ENCODE results near the gene COMP.

COMP gene

GRCh38 chr19:18768997-18769891, 21.9 kb downstream of the COMP start:
- peak; percentile 65 for DNase-seq

- no peak for DNase-seq
Observed at GRCh38 chr19:18768046-18768771, 22.9 kb downstream of the COMP start.

GRCh38 chr19:18765224-18765623, 25.9 kb downstream of the COMP start:
- peak; percentile 91 for DNase-seq

- no peak for DNase-seq
Observed at GRCh38 chr19:18764591-18765051, 26.5 kb downstream of the COMP start.

- DNase-seq = peak; percentile 48
Observed at GRCh38 chr19:18763674-18764590, 27.2 kb downstream of the COMP start.

- DNase-seq = peak; percentile 97
Observed at GRCh38 chr19:18762125-18763023, 28.7 kb downstream of the COMP start.

- DNase-seq = peak; percentile 47
Observed at GRCh38 chr19:18761531-18762110, 29.5 kb downstream of the COMP start.

DNA sequence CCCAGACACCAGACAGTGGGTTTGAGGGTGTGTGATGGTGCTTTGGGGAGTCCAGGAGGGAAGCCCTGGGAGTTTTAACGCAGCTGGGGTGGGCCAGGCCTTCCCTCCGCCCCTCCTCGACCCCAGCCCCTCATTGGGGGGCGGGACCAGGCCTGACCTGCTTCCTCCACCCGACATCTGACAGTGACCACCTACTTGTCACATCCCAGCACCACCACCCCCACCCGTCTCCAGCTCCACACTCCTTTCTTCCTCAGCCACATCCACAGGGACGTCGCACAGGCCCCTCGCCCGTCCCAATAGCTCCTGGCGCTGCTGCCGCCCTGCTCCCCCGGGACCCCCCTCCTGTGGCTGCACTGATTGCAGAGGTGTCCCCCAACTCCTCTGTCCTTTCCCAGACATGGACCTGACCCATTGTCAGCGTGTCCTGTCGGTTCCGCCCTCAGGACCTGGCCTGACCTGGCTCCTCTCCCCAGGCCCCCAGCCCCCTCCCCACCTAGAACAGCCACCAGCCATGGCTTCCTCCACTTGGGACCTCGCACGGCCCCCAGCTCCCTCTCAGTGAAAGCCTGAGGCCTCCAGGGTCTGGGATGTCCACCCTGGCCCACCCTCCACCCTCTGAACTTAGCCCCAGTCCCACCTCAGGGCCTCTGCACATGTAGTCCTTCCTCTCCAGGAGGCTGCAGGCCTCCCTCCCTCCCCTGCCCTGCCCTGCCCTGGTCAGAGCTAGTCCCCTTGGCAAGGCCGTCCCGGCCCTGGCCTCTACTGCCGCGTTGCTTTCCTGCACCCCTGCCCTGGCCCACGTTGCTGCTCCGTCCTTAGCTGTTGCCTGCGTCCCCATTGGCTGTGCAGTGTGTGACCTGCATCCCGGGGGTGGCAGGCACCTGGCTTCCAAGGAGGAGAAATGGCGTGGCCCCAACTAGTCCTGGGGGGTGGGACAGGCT, 30.4 kb downstream of the COMP start:
- DNase-seq = no peak

DNA sequence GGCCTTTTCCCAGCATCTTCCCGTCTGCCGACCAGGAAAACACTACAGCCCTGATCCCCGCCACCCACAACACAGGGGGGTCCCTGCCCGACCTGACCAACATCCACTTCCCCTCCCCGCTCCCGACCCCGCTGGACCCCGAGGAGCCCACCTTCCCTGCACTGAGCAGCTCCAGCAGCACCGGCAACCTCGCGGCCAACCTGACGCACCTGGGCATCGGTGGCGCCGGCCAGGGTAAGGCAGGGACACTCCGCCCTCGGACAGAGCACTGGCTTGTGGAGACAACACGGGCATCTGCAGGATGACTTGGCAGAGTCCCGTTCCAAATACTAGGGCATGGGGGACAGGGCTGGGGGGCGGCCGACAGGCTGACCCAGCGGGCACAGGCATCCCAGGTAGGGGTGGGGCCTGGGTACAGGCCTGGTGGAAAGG, 31.1 kb downstream of the COMP start:
- DNase-seq = no peak

DNA sequence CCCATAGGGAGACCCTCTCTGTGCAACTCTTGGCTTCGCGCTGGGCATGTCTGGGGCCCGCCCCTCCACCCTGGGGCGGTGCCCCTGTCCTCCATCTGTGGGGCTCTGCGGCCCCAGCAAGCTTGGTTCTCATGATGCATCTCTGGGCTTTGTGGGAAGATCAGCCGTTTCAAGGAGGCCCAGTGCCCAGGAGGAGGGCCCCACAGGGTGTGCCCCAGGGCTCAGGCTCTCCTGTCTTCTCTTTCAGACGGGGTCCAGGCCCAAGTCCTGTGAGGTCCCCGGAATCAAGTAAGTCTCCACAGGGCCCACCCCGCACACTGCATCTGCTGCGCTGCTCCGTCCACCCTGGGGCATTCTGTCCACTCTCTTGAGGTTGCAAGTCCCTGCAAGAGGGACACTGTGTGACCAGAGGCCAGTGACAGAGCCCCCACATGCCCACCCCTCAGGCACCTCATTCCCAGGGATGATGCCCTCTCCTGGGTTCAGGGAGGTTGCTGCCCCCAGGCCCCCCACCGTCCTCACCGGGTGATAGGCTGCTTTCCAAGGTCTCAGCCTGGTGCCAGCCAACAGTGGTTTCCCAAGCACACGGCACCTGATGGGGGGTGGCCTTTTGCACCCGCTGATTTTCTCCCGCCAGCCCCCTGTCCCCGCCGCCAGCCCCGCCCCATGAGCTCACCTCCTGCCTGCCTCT, 31.7 kb downstream of the COMP start:
- DNase-seq = no peak

GRCh38 chr19:18756896-18757295, 34.2 kb downstream of the COMP start:
- DNase-seq = no peak

GRCh38 chr19:18754501-18754900, 36.6 kb downstream of the COMP start:
- no peak for DNase-seq

GRCh38 chr19:18751571-18751970, 39.5 kb downstream of the COMP start:
- DNase-seq = no peak

GRCh38 chr19:18750295-18750970, 40.7 kb downstream of the COMP start:
- no peak for DNase-seq

DNA sequence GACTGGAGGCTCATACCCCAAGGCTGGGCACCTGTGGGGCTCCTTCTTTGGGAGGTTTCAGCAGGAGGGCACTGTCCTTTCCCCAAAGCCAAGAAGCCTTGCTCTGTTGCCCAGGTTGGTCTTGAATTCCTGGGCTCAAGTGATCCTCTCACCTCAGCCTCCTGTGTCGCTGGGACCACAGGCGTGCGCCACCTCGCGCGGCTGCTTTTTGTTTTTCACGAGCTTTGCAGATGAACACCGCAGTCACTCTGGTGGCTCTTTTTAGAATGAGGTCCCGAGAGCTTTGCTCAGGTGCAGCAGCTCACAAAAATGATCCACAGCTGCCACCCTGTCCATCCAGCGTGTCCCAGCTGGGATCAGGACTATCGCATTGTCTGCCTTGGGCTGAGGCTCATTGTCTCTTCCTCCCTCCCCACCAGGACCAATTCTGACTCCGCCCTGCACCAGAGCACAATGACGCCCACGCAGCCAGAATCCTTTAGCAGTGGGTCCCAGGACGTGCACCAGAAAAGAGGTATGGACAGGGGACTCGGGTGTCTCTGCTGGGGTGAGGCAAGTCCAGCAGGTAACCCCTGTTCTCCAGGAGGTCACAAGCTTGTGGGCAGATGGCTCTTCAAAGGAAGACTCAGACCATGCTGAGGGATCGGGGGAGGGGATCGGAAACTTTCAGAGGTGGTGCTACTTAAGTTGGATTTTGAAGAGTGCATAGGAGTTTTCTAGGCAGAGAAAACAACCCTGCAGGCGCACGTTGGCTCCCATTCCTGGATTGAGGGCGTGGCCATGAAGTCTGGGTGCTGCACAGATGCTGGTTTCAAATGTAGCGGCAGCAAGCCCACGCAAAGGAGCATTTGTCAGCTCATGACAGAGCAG, 41.5 kb downstream of the COMP start:
- DNase-seq = no peak

- DNase-seq = no peak
Observed at GRCh38 chr19:18746401-18747325, 44.4 kb downstream of the COMP start.

- no peak for DNase-seq
Observed at GRCh38 chr19:18745931-18746330, 45.2 kb downstream of the COMP start.

Data from NCI-H2029 (cell line).